ENCODE results near the gene COL4A5. TPM values are rescaled to one million over a fixed set of nuclear protein-coding genes. Genes with fewer than 3 reads are reported as not detected.

The COL4A5 gene
- total and polyA plus RNA-seq, 2 of the 8 experiments (the other 6 are each of a cell fraction or from before 2014, with no cell fraction given), result 24.9 to 30.2 TPM

- no peak overlapping the region for H4K5ac ChIP-seq (ENCODE audit: insufficient read length, low read depth, low read length)
- H2BK120ac ChIP-seq (replicated peaks; ENCODE audit: low read depth, low read length), result no peak overlapping the region
- H2BK12ac ChIP-seq (ENCODE audit: low read depth, low read length), result no peak overlapping the region
- H4K91ac ChIP-seq (replicated peaks; ENCODE audit: insufficient read length, low read length), result no peak overlapping the region
- H3K23ac ChIP-seq (ENCODE audit: insufficient read length), result no peak overlapping the region
- H3K9me3 ChIP-seq (ENCODE audit: insufficient read depth in 2 of 2, low read depth in 1 of 2, low read length in 1 of 2), result no peaks in the 10 kb centered on the region
- H3K23me2 ChIP-seq (ENCODE audit: low read depth, low read length), result peaks cover 2% of the 10 kb centered on the region; the same call in 1 of the 2 replicates
- no peak overlapping the region for H3K14ac ChIP-seq (ENCODE audit: insufficient read length)
- H3K27ac ChIP-seq (ENCODE audit: low read depth, low read length), result no peak overlapping the region
- no peaks in the 10 kb centered on the region for H3K79me1 ChIP-seq (ENCODE audit: low read depth, low read length)
- no peak overlapping the region for H3K4ac ChIP-seq (replicated peaks; ENCODE audit: insufficient read length, low read depth, low read length)
- H2BK20ac ChIP-seq (ENCODE audit: low read length), result no peak overlapping the region
- no peak overlapping the region for H2BK15ac ChIP-seq (ENCODE audit: low read length)
- H3K4me2 ChIP-seq (ENCODE audit: insufficient read depth in 1 of 2, low read depth in 2 of 2, low read length in 2 of 2), result no peak overlapping the region
- peaks cover 0 to 5% (median under 1%) of the 10 kb centered on the region in 4 experiments; a peak in 5 of 7 replicates for H3K27me3 ChIP-seq (replicated peaks in 1 of 4; ENCODE audit: control insufficient read depth in 3 of 4, extremely low read depth in 1 of 4, insufficient read depth in 3 of 4, low read length in 3 of 4)
- H3K9ac ChIP-seq (replicated peaks in 1 of 4; ENCODE audit: extremely low read depth in 1 of 4, low read depth in 3 of 4, low read length in 3 of 4), result no peak overlapping the region
- POLR2A ChIA-PET (ENCODE audit: partially characterized antibody), result no interaction called here
- no peaks in the 10 kb centered on the region for H3K36me3 ChIP-seq (ENCODE audit: control insufficient read depth in 2 of 4, insufficient read depth in 4 of 4, low read length in 3 of 4)
- no peak overlapping the region for H3K18ac ChIP-seq (ENCODE audit: extremely low read depth, low read length)
- H4K20me1 ChIP-seq (replicated peaks in 1 of 2; ENCODE audit: control insufficient read depth in 1 of 2, insufficient read depth in 2 of 2, low read length in 2 of 2), result no peaks in the 10 kb centered on the region
- DNase-seq (ENCODE audit: low read depth in 1 of 2, low spot score in 2 of 2) (no peak), FAIRE-seq (no peak)
- no peak overlapping the region for H2AFZ ChIP-seq (ENCODE audit: low read length)
- no peak overlapping the region for H3K4me3 ChIP-seq (ENCODE audit: extremely low read depth in 1 of 4, insufficient read depth in 2 of 4, low read depth in 3 of 4, low read length in 4 of 4)
- WGBS, 2 experiments (ENCODE audit: extremely low coverage in 1 of 2, insufficient coverage in 1 of 2, insufficient read length in 1 of 2, insufficient replicate concordance in 2 of 2, low coverage in 1 of 2, low lambda C conversion rate in 2 of 2, missing lambda C conversion rate in 1 of 2), result 67% methylated on average over 1 of the region's 1 CpG; no CpG with 5 or more reads in 1 of the 2 experiments
- no peak overlapping the region for H3K56ac ChIP-seq (replicated peaks; ENCODE audit: insufficient read length, low read depth, low read length)
- no peak overlapping the region for H2AK5ac ChIP-seq (ENCODE audit: low read depth, low read length)
- no peak overlapping the region for H4K8ac ChIP-seq (ENCODE audit: extremely low read depth, insufficient read depth, low read length)
- 0 out of 7 replicates have a peak, but pooled peaks cover 0 to 3% (median 0%) of the 10 kb centered on the region in 4 experiments for H3K4me1 ChIP-seq (replicated peaks in 1 of 4; ENCODE audit: control insufficient read depth in 3 of 4, insufficient read depth in 4 of 4, low read length in 3 of 4)
- CTCF ChIA-PET (ENCODE audit: partially characterized antibody), result interaction anchor here (1.1 kb wide), 1 partner anchor 100 kb away, joined by 3 read pairs; no protein-coding TSS in a partner anchor
- no peak overlapping the region for H2BK5ac ChIP-seq (ENCODE audit: low read depth, low read length)
- no peaks in the 10 kb centered on the region for H3K79me2 ChIP-seq (ENCODE audit: control insufficient read depth in 1 of 2, insufficient read depth in 2 of 2, low read length in 2 of 2)
- TF ChIP-seq KDM1A (IDR thresholded peaks at IDR 0.05; ENCODE audit: borderline replicate concordance, low read length) (no peak), GABPA (IDR thresholded peaks at IDR 0.05; ENCODE audit: borderline replicate concordance, insufficient read depth, low read length) (no peak), SP4 (IDR thresholded peaks at IDR 0.05; ENCODE audit: low read length) (no peak)
Measured at GRCh38 chrX:108740299-108740774, 300.7 kb downstream of the COL4A5 start.

Measured in H1 (cell line).